SK-N-MC (cell line): ENCODE results near the gene TRPC4AP.

Source experiments
- EZH2 ChIP-seq: fragments of 200-600 bp; sonication (generic); IDR thresholded peaks from one replicate; pipeline ENCODE4 v1.6.1; 2017; ENCODE audit warnings: antibody characterized with exemption
- FOXP2 ChIP-seq: optimal IDR thresholded peaks from 2 replicates; pipeline ENCODE3; 2011; ENCODE audit warnings: mild to moderate bottlenecking, moderate library complexity; ENCODE audit not compliant: insufficient read depth; ENCODE audit errors: extremely low read length, control extremely low read depth
- POLR2AphosphoS5 ChIP-seq: IDR thresholded peaks from 2 replicates; pipeline ENCODE4 v1.6.1; 2012; ENCODE audit warnings: mild to moderate bottlenecking, low read depth, low read length, borderline replicate concordance

GRCh38 chr20:35000922-35001595 is 91.5 kb downstream of the TRPC4AP start:
- no peak for TF ChIP-seq POLR2AphosphoS5
- no peak for TF ChIP-seq EZH2
- TF ChIP-seq FOXP2, result no peak
